Measurements from ENCODE around the gene SRA1.

The SRA1 gene

DNA sequence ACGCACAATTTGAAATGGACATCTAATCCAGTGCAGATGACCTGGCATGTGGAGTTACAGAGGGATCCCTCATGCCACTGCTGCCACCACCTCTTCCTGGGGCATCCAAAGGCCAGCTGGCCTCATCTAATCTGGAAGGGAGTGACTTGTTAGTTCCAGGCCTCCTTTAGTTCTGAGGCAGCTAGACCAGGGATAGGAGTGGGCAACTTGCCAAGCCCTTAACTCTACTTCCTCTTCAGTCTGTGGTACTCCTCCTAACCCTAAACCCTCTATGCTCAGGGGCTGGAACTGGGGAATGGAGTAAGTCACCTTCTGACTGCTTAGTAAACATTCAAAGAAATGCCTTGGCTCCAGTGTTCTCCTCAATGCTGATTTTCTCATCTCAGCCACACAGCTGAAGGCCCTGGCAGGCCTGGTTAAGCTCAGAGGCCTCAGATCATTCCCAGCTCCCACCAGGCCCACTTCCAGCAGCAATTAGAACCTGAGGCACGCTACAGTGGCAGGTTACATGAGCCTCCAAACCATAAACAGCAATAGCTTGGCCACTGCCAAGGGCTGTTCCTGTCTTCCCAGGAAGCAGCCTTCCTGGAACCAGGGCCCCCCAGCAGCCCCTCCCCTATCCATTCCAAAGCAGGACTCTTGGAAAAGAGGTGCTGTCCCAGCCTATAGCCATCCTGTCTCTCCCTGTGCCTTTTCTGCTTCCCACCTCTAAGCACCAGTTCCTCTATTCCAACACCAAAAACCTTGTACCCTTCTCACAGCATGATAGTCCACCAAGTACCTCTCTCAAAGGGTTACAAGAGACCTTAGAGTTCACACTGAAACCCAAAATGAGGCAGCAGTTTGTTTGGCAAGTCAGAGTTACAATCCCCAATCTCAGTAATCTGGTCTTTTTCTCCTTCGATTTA, 7.8 kb downstream of the SRA1 start:
- DNase-seq (ENCODE audit: low spot score), result no peak

DNA sequence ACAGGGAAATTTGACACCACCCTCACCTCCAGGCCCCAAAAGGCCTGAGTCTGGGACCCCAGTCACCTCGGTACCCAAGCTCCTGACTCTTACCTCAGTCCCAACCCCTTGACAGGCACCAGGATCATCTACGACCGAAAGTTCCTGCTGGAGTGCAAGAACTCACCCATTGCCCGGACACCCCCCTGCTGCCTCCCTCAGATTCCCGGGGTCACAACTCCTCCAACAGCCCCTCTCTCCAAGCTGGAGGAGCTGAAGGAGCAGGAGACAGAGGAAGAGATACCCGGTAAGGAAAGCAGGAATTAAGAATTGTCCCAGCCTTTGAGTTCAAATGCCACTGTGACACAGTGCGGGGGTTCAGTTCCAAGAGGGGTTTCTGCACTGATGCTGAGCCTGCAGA, 8.5 kb downstream of the SRA1 start:
- no peak for DNase-seq (ENCODE audit: low spot score)

DNA sequence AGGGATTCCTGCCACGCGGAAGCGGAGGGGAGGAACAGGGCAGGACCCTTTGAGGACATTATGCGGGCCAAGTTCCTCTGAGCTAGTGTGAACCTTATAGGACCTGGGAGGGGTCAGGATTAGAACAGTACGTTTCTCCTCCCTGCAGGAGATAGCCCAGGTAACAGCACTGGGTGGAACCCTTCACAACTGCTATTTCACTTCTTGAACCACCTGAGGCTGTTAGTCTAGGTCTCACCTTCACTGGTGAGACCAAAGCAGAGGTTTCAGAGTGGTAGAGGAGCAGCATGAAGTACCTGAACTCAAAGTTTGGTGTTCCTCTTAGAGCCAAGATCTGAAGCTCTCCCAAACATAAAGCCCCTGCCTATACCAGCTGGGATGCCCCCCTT, 9.0 kb downstream of the SRA1 start:
- DNase-seq (ENCODE audit: low spot score), result no peak

DNA sequence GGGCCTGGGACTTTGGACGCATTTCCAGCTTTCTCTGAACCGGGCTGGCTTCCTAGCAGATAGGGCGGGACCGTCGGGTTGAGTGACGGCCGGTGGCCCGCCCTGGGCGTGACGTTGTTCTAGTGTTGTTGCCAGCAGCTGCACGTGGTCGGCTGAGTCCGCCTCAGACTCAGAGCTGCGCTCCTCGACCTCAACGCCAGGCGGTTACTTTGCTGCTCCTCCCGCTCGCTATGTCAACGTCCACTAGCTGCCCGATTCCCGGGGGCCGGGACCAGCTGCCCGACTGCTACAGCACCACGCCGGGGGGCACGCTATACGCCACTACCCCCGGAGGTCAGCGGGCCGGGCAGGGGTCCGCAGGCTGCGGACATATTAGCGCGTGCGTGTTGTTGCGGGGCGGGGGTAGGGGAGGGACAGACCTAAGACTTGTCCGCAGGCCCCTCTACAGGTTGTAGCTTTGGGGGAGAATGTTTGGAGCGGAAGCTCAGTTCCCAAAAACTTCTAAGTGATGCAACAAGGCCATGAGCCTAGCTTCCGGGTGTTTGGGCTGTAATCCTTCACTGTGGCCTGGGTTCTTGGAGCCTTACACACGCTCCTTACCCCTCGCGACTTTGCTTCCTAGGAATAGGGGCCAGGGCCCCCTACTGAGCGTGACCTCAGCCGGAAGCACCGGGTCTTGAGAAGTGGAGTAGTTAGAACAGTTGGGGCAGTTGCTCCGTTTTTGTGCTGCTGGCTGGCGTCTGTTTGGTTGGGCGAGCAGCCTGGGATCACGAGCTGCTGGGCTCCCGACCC, 9.6 kb downstream of the SRA1 start, which contains the start of gene EIF4EBP3:
EIF4EBP3 (plus strand) TSS at position 155 of the 792 bp plus-strand sequence; CDS start at position 231, 76 bp downstream.
- peak; percentile 97 for DNase-seq (ENCODE audit: low spot score)

DNA sequence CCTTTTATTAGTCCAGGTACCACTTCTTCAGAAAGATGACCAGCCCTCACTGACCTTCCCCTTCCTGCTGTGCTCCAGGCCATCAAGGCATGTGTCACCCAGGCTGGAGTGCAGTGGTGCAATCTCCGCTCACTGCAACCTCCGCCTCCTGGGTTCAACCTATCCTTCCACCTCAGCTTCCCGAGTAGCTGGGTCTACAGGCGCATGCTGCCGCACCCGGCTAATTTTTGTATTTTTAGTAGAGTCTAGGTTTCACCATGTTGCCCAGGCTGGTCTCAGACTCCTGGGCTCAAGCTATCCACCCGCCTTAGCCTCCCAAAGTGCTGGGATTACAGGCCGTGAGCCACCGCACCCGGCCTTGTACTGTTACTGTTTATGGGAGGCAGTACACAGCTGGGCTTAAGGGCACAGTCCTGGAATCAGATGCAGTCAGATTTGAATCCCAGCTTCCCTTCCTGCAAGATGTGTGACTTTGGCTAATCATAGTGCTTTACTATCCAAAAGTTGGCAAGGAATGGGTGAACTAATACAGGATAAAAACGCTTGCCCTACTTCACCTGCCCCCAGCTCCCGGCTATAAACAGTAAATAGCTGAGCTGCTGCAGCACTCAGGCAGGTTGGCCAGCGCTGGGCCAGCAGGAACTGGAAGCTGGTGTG, 10.3 kb downstream of the SRA1 start:
- no peak for DNase-seq (ENCODE audit: low spot score)

DNA sequence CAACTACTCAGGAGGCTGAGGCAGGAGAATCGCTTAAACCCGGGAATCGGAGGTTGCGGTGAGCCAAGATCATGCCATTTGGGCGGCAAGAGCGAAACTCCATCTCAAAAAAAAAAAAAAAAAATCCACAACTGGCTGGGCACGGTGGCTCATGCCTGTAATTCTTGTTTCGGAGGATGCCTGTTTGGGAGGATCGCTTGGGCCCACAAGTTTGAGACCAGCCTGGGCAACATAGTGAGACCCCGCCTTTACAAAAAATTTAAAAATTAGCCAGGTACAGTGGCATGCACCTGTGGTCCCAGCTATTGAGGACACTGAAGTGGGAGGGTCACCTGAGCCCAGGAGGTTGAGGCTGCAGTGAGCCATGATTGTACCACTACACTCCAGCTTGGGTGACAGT, 11.7 kb downstream of the SRA1 start:
- no peak for DNase-seq (ENCODE audit: low spot score)

DNA sequence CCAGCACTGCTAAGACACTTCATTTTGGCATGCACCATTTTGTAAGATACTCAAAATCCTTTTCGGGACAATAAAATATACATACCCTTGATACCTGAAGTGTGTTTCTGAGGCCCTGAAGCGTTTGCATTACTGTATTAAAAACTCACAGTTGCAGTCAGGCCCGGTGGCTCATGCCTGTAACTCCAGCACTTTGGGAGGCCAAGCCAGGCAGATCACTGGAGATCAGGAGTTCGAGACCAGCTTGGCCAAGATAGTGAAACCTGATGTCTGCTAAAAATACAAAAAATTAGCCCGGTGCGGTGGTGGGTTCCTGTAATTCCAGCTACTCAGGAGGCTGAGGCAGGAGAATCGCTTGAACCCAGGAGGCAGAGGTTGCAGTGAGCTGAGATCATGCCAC, 12.3 kb downstream of the SRA1 start:
- DNase-seq (ENCODE audit: low spot score), result no peak

DNA sequence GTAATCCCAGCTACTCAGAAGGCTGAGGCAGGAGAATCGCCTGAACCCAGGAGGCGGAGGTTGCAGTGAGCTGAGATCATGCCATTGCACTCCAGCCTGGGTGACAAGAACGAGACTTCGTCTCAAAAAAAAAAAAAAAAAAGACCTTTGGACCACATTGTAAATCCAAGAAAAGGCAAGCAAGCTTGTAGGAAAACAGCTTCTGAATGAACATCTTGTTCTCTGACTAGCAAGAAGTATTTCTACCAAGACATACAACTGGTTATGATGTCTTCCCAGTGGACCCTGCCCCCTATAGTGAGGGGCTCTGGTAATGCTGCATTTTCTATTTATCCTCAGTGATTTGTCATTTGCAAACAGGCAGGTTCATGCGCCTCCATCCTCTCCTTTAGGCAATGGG, 14.3 kb downstream of the SRA1 start:
- no peak for DNase-seq (ENCODE audit: low spot score)

DNA sequence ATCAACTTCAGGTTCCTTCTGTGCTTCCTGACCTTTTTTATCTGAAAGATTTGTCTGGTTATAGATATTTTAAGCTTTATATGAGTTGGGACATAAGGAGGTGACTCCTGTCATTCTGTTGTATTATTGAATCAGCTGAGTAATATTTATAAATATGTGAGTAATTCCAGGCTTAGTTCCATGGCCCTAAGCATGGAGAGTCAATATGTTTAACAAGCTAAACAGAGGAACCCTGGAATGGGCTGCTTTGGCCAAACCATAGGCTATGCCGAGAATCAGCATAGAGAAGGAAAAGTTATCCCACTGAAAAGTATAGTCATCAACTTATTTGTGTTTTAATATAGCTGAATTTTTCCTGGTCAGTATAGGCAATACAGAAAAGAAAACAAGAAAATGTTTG, 17.0 kb downstream of the SRA1 start:
- no peak for DNase-seq (ENCODE audit: low spot score)

DNA sequence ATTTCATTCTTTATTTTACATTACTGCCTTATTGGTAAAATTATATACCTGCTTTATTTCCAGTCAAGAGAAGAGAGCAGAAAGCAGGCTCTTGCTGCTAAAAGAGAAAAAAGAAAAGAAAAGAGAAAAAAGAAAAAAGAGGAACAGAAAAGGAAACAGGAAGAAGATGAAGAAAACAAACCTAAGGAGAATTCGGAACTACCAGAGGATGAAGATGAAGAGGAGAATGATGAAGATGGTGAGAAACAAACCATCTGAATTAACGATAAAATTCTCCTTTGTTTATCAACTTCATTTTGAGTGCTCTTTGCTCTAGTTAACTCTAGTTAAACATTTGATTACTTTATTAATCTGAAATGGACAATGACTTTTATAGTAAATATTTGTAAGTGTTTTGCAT, 33.3 kb downstream of the SRA1 start:
- DNase-seq (ENCODE audit: low spot score), result no peak

DNA sequence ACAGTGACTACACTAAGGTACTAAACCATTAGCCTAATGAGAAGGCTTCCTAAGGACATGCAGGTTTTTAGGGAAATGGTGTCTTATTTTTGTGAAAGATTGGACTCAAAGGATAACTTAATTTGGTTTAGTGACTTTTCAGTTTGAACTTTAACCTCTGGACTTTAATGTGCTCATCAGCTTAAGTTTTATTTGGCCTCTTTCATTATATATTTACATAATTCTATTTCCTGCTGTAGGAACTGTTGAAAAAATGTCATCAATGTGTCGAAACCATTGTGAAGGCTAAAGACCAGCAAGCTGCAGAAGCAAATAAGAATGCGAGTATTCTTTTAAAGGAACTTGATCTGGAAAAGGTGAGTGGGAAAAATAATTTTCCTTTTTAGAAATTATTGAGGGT, 44.1 kb downstream of the SRA1 start:
- no peak for DNase-seq (ENCODE audit: low spot score)

DNA sequence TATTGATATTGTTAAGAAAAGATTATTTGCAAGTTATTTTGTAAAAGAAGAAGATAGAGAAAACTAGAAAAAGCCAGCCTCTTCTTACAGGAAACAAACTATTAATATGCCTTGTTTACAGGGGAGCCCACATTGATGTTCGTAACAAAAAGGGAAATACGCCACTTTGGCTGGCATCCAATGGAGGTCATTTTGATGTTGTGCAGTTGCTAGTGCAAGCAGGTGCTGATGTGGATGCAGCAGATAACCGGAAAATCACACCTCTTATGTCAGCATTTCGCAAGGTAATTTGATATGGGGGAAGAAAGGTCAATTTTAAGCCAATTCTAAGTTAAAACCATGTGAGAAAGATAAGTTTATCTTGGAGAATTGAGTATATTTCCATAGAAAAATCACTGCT, 47.4 kb downstream of the SRA1 start:
- DNase-seq (ENCODE audit: low spot score), result no peak

DNA sequence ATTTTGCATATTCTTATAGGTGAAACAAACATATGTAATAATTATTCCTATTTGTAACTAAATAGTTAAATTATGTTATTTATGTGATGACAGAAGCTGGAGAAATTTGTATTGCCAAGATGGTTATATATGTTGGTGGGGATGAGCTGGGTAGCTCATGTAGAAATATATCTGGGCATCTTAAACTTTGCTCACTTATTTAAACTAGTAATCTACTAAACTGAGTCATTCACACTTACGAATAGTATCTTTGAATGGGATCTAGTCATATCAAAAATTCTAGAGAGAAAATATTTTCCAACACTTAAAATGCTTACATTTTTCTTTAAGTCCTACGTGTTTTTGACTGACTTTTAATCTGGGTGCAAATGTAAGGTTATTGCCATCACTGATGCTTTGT, 54.4 kb downstream of the SRA1 start:
- DNase-seq (ENCODE audit: low spot score), result no peak
